Keratinocyte (primary cell): ENCODE measurements around the gene ANGPTL4. TPM values are rescaled to one million over a fixed set of nuclear protein-coding genes. Genes with fewer than 3 reads are reported as not detected.
"Not testable (repeated sequence)": the region's sequence is repeated elsewhere in the genome, so short reads cannot be mapped to it uniquely, and the experiment has no call there.

ENCODE experiments used
- DNase-seq: peaks from one replicate; pipeline ENCODE4 v3.0.0-alpha.2; 2011; ENCODE audit warnings: low read depth, missing footprints, low spot score
- FAIRE-seq: peaks from 2 replicates; lab custom pipeline; 2011; peaks lifted over from hg19 to GRCh38; lab: Jason Lieb, UNC
- H2AFZ ChIP-seq: 2 replicates; pipeline ENCODE4 v1.6.0; 2012; ENCODE audit warnings: low read length, control low read depth, inconsistent platforms; ENCODE audit not compliant: control insufficient read depth
- H3K27ac ChIP-seq: 2 replicates; pipeline ENCODE4 v1.5.1; 2011; ENCODE audit warnings: low read length; ENCODE audit not compliant: control insufficient read depth, insufficient read depth
- H3K27me3 ChIP-seq: 3 replicates; pipeline ENCODE4 v1.6.0; 2011; ENCODE audit warnings: low read length; ENCODE audit not compliant: control insufficient read depth, insufficient read depth; ENCODE audit errors: extremely low read depth
- H3K36me3 ChIP-seq, 2 experiments: 2 replicates in 1 of 2; 3 replicates in 1 of 2; pipeline ENCODE4 v1.5.1; 2011; ENCODE audit warnings: low read length in 2 of 2, mild to moderate bottlenecking in 1 of 2; ENCODE audit not compliant: control insufficient read depth in 2 of 2, insufficient read depth in 2 of 2; ENCODE audit errors: extremely low read depth in 1 of 2
- H3K4me1 ChIP-seq: 3 replicates; pipeline ENCODE4 v1.5.1; 2011; ENCODE audit warnings: low read length; ENCODE audit not compliant: control insufficient read depth, insufficient read depth; ENCODE audit errors: extremely low read depth
- H3K4me2 ChIP-seq: 3 replicates; pipeline ENCODE4 v1.6.0; 2011; ENCODE audit warnings: low read depth, low read length; ENCODE audit not compliant: control insufficient read depth, insufficient read depth; ENCODE audit errors: extremely low read depth
- H3K4me3 ChIP-seq, 3 experiments: fragments of 200-600 bp in 1 of 3; sonication (generic) in 1 of 3; 2 replicates in 2 of 3; 3 replicates in 1 of 3; pipeline ENCODE4 v1.5.1; 2011 to 2016; ENCODE audit warnings: low read length in 3 of 3, mild to moderate bottlenecking in 3 of 3, control low read depth in 2 of 3, inconsistent platforms in 1 of 3, low read depth in 1 of 3, mixed read lengths in 1 of 3, mixed run types in 1 of 3, moderate library complexity in 1 of 3; ENCODE audit not compliant: control insufficient read depth in 2 of 3, insufficient read depth in 2 of 3; ENCODE audit errors: extremely low read depth in 1 of 3
- H3K79me2 ChIP-seq: 2 replicates; pipeline ENCODE4 v1.6.0; 2012; ENCODE audit warnings: low read length; ENCODE audit not compliant: control insufficient read depth, insufficient read depth
- H3K9ac ChIP-seq: 3 replicates; pipeline ENCODE4 v1.6.0; 2011; ENCODE audit warnings: low read length; ENCODE audit not compliant: control insufficient read depth, insufficient read depth; ENCODE audit errors: extremely low read depth
- H3K9me1 ChIP-seq: 3 replicates; pipeline ENCODE4 v1.6.0; 2011; ENCODE audit warnings: low read length; ENCODE audit not compliant: control insufficient read depth, insufficient read depth; ENCODE audit errors: extremely low read depth
- H3K9me3 ChIP-seq: 2 replicates; pipeline ENCODE4 v1.5.1; 2012; ENCODE audit warnings: low read depth, low read length; ENCODE audit not compliant: control insufficient read depth
- H4K20me1 ChIP-seq: 3 replicates; pipeline ENCODE4 v1.6.0; 2011; ENCODE audit warnings: low read length; ENCODE audit not compliant: control insufficient read depth, insufficient read depth; ENCODE audit errors: extremely low read depth
- EZH2 ChIP-seq: IDR thresholded peaks from one replicate; pipeline ENCODE4 v1.6.1; 2012; ENCODE audit warnings: inconsistent platforms, mild to moderate bottlenecking, low read length, moderate library complexity
- dilution Hi-C: fragments of 300-500 bp; cut with MboI; formaldehyde crosslinking; loops from one replicate; pipeline ENCODE4 v1.7.0; 2020; ENCODE audit warnings: low sequenced_read_pairs; ENCODE audit not compliant: extremely low pct_ligation_motif_present
- polyA plus RNA-seq, 5 experiments: library from polyadenylated mRNA; depleted of rRNA in 3 of 5; stranded (reverse) in 3 of 5; stranded (forward) in 1 of 5; unstranded in 1 of 5; fragments of >200 nt; gene quantifications; 1 replicate in 1 of 5; 2 replicates in 3 of 5; 3 replicates in 1 of 5; pipeline versions ENCODE4 v1.2.1 to v1.2.3, GENCODE V29; 2011 to 2012; ENCODE audit warnings: missing spikeins in 2 of 5, low read depth in 1 of 5, low replicate concordance in 1 of 5
- TF ChIP-seq, protein P1 (sequence below), 3 experiments: IDR thresholded peaks in 1 of 3; conservative IDR thresholded peaks in 1 of 3; optimal IDR thresholded peaks in 1 of 3; 2 replicates in 2 of 3; 3 replicates in 1 of 3; pipeline versions ENCODE3 to v1.5.1; 2011; ENCODE audit warnings: low read length in 3 of 3, mild to moderate bottlenecking in 3 of 3, moderate library complexity in 2 of 3, control low read depth in 1 of 3, inconsistent platforms in 1 of 3; ENCODE audit not compliant: insufficient read depth in 2 of 3; ENCODE audit errors: extremely low read depth in 1 of 3

The ANGPTL4 gene
- polyA plus RNA-seq, 1 donor (not counting 4 experiments of a cell fraction or from before 2014, with no cell fraction given): 102 TPM

DNA sequence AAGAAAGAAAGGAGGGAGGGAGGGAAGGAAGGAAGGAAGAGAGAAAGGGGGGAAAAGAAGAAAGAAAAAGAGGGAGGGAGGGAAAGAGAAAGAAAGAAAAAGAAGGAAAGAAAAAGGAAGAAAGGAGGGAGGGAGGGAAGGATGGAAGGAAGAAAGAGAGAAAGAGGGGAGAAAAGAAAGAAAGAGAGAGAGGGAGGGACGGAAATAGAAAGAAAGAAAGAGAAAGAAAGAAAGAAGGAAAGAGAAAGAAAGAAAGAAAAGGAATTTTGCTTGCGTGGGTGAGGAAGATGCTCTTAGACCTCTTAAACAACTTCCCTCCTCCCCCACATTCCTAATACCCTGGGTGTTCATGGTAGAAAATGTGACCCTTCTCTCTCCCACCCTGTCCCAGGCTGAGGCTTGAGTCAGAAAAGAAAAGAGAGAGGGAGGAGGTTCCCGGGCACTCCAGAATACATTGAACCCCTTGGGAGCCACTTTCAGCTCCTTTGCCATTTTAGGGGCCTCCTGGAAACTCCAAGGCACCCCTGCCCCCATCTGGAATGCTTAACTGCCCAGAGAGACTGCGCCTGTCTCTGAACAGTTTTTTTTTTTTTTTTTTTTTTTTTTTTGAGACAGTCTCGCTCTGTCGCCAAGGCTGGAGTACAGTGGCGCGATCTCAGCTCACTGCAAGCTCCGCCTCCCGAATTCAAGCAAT, 11.7 kb upstream of the ANGPTL4 start:
- no peaks in the 10 kb centered on the region for H3K36me3 ChIP-seq
- no peaks in the 10 kb centered on the region for H3K27me3 ChIP-seq
- H3K4me2 ChIP-seq: peak overlapping the region; percentile 37
- no peaks in the 10 kb centered on the region for H4K20me1 ChIP-seq
- DNase-seq: no peak
- no peak overlapping the region for H2AFZ ChIP-seq
- H3K9me1 ChIP-seq: no peaks in the 10 kb centered on the region
- TF ChIP-seq, protein P1, sequence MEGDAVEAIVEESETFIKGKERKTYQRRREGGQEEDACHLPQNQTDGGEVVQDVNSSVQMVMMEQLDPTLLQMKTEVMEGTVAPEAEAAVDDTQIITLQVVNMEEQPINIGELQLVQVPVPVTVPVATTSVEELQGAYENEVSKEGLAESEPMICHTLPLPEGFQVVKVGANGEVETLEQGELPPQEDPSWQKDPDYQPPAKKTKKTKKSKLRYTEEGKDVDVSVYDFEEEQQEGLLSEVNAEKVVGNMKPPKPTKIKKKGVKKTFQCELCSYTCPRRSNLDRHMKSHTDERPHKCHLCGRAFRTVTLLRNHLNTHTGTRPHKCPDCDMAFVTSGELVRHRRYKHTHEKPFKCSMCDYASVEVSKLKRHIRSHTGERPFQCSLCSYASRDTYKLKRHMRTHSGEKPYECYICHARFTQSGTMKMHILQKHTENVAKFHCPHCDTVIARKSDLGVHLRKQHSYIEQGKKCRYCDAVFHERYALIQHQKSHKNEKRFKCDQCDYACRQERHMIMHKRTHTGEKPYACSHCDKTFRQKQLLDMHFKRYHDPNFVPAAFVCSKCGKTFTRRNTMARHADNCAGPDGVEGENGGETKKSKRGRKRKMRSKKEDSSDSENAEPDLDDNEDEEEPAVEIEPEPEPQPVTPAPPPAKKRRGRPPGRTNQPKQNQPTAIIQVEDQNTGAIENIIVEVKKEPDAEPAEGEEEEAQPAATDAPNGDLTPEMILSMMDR (optimal IDR thresholded peaks at IDR 0.05 in 1 of 3, IDR thresholded peaks at IDR 0.05 in 1 of 3, conservative IDR thresholded peaks at IDR 0.05 in 1 of 3; ENCODE audit: extremely low read depth in 1 of 3, insufficient read depth in 2 of 3, low read length in 3 of 3): no peak
- no peak for TF ChIP-seq EZH2
- no peak for FAIRE-seq
- no peak overlapping the region for H3K4me3 ChIP-seq
- H3K9me3 ChIP-seq: no peaks in the 10 kb centered on the region
- H3K27ac ChIP-seq: no peak overlapping the region
- no peaks in the 10 kb centered on the region for H3K79me2 ChIP-seq
- dilution Hi-C loops: no loop called here
- H3K4me1 ChIP-seq: peaks cover 16% of the 10 kb centered on the region
- H3K9ac ChIP-seq: no peak overlapping the region

GRCh38 chr19:8352845-8353244, 11.1 kb upstream of the ANGPTL4 start:
- H2AFZ ChIP-seq, DNase-seq, H3K4me3 ChIP-seq, H3K79me2 ChIP-seq, H3K9ac ChIP-seq, H4K20me1 ChIP-seq, H3K27ac ChIP-seq, H3K4me2 ChIP-seq, H3K36me3 ChIP-seq, H3K9me1 ChIP-seq, H3K9me3 ChIP-seq, dilution Hi-C loops, FAIRE-seq, H3K27me3 ChIP-seq: not testable (repeated sequence)
- peaks cover 16% of the 10 kb centered on the region for H3K4me1 ChIP-seq
